Measurements from ENCODE around the gene TIGD3. TPM values are rescaled to one million over a fixed set of nuclear protein-coding genes. Genes with fewer than 3 reads are reported as not detected.

The TIGD3 gene, protein sequence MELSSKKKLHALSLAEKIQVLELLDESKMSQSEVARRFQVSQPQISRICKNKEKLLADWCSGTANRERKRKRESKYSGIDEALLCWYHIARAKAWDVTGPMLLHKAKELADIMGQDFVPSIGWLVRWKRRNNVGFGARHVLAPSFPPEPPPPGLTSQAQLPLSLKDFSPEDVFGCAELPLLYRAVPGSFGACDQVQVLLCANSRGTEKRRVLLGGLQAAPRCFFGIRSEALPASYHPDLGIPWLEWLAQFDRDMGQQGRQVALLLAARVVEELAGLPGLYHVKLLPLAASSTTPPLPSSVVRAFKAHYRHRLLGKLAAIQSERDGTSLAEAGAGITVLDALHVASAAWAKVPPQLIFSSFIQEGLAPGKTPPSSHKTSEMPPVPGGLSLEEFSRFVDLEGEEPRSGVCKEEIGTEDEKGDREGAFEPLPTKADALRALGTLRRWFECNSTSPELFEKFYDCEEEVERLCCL
- total RNA-seq (under 1 TPM; 0.21 to 0.45 TPM), total RNA-seq (0.53 to 0.58 reads per million in 2 donors)

DNA sequence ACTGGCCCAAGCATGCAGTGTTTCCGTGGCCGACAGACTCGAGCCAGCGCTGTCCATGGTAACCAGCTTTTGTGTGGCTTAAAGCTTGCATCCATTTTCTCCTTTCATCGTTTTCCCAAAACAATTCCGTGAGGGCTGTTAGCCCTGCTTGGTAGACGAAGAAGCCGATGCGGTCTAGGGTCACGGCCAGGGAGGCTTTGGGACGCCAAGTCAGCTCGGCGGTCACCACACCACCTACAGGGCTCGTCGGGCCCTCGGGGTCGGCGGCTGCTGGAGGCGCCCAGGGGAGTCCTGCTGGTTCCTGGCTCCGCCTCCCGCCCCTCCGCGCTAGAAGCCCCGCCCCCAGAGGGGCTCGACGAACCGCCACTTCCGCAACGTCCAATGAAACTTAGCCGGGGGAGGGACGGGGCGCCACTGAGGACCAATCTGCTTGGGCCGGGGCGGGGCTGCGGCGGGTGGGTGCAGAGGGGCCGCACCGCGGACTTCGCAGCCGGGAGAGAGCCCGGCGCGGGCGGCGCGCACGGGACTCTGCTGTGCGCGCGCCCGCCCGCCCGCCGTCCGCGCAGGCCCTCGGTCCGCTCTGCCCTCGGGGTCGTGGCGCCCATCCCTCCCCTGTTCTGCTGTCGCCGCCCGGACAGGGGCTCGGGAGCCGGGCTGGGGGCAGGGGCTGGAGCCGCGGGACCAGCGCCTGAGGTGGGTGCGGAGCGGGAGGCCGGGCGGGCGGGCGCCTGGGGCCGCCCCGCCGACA is at the start of gene TIGD3:
TIGD3 (plus strand) TSS at position 487 of the 748 bp plus-strand sequence. CDS start 1,058 bp downstream, outside the sequence.
- no peaks in the 10 kb centered on the region for H3K27me3 Mint-ChIP-seq
- peaks cover 12% of the 10 kb centered on the region for H3K4me1 Mint-ChIP-seq

DNA sequence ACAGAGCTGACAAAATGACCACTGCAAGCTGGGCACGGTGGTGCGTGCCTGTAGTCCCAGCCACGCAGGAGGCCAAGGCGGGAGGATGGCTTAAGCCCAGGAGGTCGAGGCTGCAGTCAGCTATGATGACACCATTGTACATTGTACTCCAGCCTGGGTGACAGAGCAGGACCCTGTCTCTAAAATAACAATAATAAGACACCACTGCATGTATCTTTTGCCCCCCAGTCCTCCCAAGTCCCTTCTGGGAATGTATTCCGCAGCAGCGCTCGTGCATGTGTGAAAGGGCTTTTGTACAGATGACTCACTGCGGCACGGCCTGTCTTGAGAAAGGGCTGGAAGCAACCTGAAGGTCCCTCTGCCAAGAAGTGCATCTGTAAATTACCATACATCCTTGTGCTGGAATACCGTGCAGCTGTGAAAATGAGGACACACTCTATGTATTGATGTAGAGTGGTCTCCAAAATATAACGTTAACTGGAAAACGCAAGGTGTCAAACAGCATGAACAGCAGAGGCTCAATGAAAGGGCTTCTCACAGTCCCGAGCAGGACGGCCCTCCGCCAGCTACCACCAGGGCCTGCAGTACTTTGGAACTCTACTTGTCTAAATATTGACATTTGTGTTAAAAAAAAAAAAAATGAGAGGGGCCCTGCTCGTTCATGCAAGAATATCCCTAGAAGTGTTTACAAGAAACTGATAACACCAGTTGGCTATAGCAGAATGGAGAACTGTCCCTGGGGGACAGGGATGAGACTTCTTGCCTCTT is 48.9 kb upstream of the TIGD3 start:
- Mint-ChIP-seq H3K27me3 (no peaks in the 10 kb centered on the region), H3K27ac (no peak overlapping the region), H3K36me3 (ENCODE audit: low read depth) (no peaks in the 10 kb centered on the region), H3K4me3 (no peak overlapping the region), H3K4me1 (peaks cover 4% of the 10 kb centered on the region)
- DNase-seq, result no peak
- H3K9me3 ChIP-seq (ENCODE audit: control insufficient read depth, low read length, poor library complexity, severe bottlenecking), result no peaks in the 10 kb centered on the region
- ATAC-seq, result no peak

More for the DNA sequence above, at the start of gene TIGD3:
- H3K4me3 Mint-ChIP-seq, result peak within 1 kb of the TSS; percentile 93
- H3K27ac Mint-ChIP-seq, result peak within 1 kb of the TSS; percentile 51
- DNase-seq (peak; percentile 91 to 96 (median 96)), ATAC-seq (peak; percentile 97)
- peaks cover 4% of the 10 kb centered on the region for H3K36me3 Mint-ChIP-seq (ENCODE audit: low read depth)
- H3K9me3 ChIP-seq (ENCODE audit: control insufficient read depth, low read length, poor library complexity, severe bottlenecking), result no peaks in the 10 kb centered on the region

DNA sequence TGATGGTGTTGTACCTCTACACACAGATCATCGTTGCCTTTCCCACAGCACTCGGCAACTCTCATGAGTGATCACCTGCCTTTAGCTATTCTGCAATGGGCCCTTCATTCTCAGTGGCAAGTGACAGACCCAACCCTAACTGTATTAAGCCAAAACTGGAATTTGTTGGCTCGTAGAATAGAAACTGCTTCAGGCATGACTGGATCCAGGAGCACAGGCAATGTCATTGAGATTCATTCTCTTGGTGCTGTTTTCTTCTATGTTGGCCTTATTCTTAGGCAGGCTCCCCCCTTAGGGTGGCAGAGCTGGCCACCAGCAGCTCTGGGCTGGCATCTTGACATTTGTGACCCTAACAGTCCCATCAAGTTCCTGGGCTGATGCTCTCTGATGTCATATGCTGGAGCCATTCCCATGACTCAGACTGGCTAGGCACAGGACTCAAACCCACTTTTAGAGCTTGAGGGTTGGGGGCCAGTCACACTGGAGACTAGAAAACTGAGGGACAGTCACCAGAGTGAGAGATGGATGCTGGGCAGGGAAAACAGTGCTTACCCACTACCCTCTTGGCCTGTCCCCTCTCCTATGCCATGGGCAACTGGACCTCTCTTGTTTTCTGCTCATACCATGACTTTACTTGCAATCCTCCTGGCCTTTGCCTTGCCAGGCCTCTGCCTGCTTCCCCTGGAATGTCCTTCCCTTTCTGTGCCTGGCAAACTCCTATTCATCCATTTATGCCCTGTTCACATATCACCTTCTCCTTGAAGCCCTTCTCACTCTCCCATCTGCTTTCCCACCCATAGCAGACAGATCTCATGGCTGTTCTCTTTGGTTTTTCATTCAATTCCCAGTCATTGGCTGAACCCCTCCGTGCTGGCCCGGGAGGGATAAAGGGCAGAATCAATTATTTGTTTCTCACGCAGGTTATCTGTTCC is 47.0 kb upstream of the TIGD3 start:
- Mint-ChIP-seq H3K27ac (no peak overlapping the region), H3K36me3 (ENCODE audit: low read depth) (no peaks in the 10 kb centered on the region), H3K4me3 (no peak overlapping the region)

DNA sequence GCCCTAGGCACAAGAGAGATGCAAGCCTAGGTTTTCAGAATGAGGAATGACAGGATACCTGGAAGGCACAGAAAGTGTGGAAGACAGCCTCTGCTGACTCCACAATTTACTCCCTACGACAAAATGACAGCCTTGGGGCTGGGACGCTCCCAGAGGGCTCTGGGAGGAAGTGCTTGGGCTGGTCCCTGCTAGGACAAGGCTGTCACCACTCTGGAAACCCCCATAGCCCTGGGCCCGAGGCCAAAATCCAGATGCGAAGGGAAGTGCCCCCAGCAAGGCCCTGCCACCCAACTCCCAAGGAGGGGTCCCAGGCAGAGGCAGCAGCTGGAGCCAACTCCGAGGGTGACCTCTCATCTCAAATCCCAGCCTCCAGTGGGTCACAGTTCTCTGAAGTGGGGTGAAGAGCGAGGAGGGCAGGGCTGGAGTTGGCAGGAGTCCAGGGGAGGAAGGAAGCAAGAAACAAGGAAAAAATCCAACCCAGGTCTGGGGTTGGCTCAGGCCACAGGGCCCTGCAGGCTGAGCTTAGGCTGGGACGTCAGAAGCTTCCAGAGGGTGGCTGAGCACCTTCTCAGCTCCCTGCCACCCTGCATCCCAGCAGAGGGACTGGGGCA is 46.2 kb upstream of the TIGD3 start:
- H3K9me3 ChIP-seq (ENCODE audit: control insufficient read depth, low read length, poor library complexity, severe bottlenecking), result no peaks in the 10 kb centered on the region
- Mint-ChIP-seq H3K4me3 (no peak overlapping the region), H3K27me3 (no peaks in the 10 kb centered on the region)

More for the DNA sequence above, 47.0 kb upstream of the TIGD3 start:
- DNase-seq, result no peak
- H3K9me3 ChIP-seq (ENCODE audit: control insufficient read depth, low read length, poor library complexity, severe bottlenecking), result no peaks in the 10 kb centered on the region
- Mint-ChIP-seq H3K27me3 (no peaks in the 10 kb centered on the region), H3K4me1 (peaks cover 4% of the 10 kb centered on the region)
- no peak for ATAC-seq

DNA sequence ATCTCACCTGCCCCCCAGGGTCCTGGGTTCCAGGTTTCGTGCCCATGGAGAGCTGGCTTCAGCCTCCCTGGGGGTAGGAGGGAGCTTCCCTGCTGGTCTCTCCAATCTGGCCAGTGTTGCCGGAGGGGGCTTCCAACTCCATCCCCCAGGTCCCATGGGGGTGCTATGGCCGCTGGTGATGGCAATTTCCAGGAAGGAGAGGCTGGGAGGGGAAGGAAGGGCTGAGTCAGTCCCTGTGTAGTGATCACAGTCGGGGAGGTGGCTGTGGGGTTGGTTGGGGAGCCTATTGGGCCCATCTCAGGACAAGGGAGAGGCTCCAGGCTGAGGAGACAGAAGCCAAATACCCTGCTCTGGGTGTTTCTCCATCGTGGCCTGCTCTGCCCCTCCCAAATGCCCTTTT is 45.5 kb upstream of the TIGD3 start:
- no peak overlapping the region for H3K4me3 Mint-ChIP-seq
- DNase-seq (no peak), ATAC-seq (no peak)
- H3K9me3 ChIP-seq (ENCODE audit: control insufficient read depth, low read length, poor library complexity, severe bottlenecking), result no peaks in the 10 kb centered on the region
- no peak overlapping the region for H3K27ac Mint-ChIP-seq
- peaks cover 8% of the 10 kb centered on the region for H3K4me1 Mint-ChIP-seq
- no peaks in the 10 kb centered on the region for H3K36me3 Mint-ChIP-seq (ENCODE audit: low read depth)
- no peaks in the 10 kb centered on the region for H3K27me3 Mint-ChIP-seq

More for the DNA sequence above, 46.2 kb upstream of the TIGD3 start:
- H3K27ac Mint-ChIP-seq, result no peak overlapping the region
- ATAC-seq (peak; percentile 30), DNase-seq (no peak)
- no peaks in the 10 kb centered on the region for H3K36me3 Mint-ChIP-seq (ENCODE audit: low read depth)
- peaks cover 4% of the 10 kb centered on the region for H3K4me1 Mint-ChIP-seq

DNA sequence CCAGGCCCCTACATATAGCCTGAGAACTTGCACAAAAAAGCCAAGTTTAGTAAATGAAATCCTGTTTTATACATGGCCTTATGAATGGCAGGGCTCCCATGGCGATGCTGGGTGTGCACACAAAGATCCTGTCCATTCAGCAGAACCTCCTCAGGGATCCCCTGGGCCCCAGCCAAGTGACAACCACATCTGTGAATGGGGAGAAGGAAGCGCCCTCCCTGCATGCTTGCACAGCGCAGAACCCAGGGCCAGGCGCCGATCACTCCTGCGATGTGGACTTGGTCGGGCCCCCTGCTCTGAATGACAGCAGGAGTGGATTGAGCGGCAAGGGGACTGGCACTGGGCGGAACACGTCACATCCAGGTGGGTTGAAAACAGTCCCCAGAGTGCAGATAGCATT is 44.3 kb upstream of the TIGD3 start:
- no peaks in the 10 kb centered on the region for H3K36me3 Mint-ChIP-seq (ENCODE audit: low read depth)
- H3K4me1 Mint-ChIP-seq, result peaks cover 11% of the 10 kb centered on the region
- DNase-seq (no peak), ATAC-seq (no peak)
- H3K4me3 Mint-ChIP-seq, result no peak overlapping the region
- H3K9me3 ChIP-seq (ENCODE audit: control insufficient read depth, low read length, poor library complexity, severe bottlenecking), result no peaks in the 10 kb centered on the region
- no peak overlapping the region for H3K27ac Mint-ChIP-seq
- H3K27me3 Mint-ChIP-seq, result no peaks in the 10 kb centered on the region

DNA sequence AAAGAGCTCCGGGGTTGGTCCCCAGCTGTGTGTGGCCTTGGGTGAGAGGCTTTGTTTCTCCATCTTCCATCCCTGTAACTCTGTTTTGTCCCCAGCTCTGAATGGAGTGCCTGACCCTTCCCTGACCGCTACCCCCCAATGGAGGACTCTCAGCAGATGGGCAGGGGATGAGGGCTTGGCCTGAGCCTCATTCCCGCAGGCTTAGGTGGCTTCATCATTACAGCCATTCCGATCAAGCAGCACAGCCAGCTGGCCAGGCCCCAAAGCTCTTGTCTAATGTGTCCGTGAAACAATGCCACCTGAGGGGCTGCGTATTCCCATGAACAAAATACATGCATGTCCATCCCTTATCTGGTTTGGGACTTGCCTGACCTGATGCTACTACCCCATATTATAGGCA is 43.8 kb upstream of the TIGD3 start:
- DNase-seq (no peak), ATAC-seq (no peak)
- no peak overlapping the region for H3K4me3 Mint-ChIP-seq
- no peak overlapping the region for H3K27ac Mint-ChIP-seq
- H3K4me1 Mint-ChIP-seq, result peaks cover 12% of the 10 kb centered on the region
- H3K9me3 ChIP-seq (ENCODE audit: control insufficient read depth, low read length, poor library complexity, severe bottlenecking), result no peaks in the 10 kb centered on the region
- H3K36me3 Mint-ChIP-seq (ENCODE audit: low read depth), result no peaks in the 10 kb centered on the region
- H3K27me3 Mint-ChIP-seq, result no peaks in the 10 kb centered on the region

DNA sequence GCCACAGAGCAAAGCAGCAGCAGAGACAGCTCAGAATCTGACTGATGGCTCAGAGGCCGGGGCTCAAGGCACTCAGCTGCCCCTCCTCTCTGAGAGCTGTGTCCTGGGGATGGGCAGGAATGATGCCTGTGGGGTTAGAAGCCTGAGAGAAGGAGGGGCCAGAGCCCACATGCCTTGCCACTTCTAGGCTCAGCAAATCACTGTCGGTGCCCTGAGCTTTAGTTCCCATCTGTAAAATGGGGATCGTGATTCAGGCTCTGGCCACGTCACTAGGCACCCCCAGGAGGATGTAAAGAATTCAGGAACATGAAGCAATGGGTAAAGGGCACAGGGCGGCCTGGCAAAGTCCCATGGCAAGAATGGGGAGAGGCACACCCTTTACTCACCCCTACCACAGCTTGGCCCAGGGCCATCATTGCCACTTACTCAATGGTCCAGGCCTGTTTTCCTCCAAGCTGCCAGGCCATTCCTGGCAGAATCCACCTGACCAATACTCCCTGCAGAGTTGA is 43.3 kb upstream of the TIGD3 start:
- peaks cover 15% of the 10 kb centered on the region for H3K4me1 Mint-ChIP-seq
- no peak for DNase-seq

DNA sequence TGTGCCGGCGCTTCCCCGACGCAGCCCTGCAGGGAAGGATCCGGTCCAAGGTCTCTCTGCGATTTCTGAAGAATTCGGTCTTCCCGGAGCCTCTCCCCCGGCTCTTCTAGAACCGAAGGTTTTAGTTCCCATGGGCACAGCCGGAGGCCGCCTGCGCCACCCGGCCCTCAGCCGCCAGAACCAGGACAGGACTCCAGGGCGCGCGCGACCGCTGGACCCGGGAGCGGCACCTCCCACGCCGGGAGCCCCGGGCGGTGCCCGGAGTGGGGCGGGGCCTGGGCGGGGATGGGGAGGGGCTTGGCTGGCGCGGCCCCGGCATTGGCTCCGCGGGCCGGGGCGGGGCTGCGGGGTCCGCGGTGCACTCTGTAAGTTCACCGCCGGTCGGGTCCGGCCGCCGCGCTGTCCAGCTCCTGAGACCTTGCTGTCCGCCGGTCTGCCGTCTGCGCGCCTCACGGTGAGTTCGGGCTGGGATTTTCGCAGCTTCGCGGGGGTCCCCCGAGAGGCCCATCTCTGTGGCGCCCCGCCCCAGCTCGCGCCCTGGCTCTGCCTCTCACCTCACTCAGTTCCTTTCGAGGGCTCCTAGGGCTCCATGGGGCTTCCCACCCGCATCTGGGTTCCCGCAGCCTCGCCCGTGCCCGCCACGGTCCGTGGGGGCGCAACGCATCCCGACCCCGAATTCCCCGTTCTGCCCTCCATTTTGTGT is 39.9 kb upstream of the TIGD3 start, which contains the start of gene CDC42EP2:
CDC42EP2 (plus strand) TSS at position 366 of the 703 bp plus-strand sequence. CDS start 6,033 bp downstream, outside the sequence.
- peak; percentile 94 for ATAC-seq
- H3K9me3 ChIP-seq (ENCODE audit: control insufficient read depth, low read length, poor library complexity, severe bottlenecking), result no peaks in the 10 kb centered on the region
- Mint-ChIP-seq H3K27ac (no peak within 1 kb of the TSS), H3K27me3 (no peaks in the 10 kb centered on the region), H3K36me3 (ENCODE audit: low read depth) (no peaks in the 10 kb centered on the region), H3K4me1 (peaks cover 11% of the 10 kb centered on the region), H3K4me3 (peak within 1 kb of the TSS; percentile 86)
- DNase-seq, result peak; percentile 45 to 77 (median 75)

More for the DNA sequence above, 43.3 kb upstream of the TIGD3 start:
- Mint-ChIP-seq H3K4me3 (no peak overlapping the region), H3K27me3 (no peaks in the 10 kb centered on the region), H3K27ac (no peak overlapping the region), H3K36me3 (ENCODE audit: low read depth) (no peaks in the 10 kb centered on the region)
- no peak for ATAC-seq
- H3K9me3 ChIP-seq (ENCODE audit: control insufficient read depth, low read length, poor library complexity, severe bottlenecking), result no peaks in the 10 kb centered on the region

DNA sequence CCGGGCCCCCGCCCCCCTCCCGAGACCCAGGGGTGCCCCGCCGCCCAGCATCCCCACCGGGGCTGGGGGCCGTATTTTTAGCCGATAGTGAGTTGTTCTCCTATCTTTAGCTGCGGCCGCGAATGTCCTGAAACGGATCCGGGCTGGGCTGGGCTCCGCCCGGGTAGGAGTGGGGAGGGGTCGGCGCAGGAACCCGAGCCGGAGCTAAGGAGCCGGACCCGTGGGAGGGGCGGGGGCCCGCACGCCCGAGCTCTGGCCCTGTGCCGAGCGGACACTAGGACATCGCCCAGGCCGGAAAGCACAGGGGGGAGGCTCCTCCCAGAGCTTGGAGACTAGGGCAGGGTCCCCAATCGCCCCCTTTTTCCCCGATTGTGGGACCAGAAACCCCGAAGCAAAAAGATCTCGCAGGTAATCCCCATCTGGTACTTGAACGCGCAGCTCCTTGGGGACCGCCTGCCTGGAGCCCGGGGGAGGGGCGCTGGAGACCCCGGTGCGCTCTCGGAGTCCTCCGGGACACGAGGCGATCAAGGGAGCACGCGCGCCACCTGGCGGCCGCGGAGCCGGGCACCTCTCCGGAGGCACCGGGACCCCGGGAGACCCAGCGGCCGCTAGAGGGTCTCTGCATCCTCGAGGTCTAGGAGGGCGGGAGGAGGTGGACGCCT is 39.2 kb upstream of the TIGD3 start:
- peaks cover 11% of the 10 kb centered on the region for H3K4me1 Mint-ChIP-seq

DNA sequence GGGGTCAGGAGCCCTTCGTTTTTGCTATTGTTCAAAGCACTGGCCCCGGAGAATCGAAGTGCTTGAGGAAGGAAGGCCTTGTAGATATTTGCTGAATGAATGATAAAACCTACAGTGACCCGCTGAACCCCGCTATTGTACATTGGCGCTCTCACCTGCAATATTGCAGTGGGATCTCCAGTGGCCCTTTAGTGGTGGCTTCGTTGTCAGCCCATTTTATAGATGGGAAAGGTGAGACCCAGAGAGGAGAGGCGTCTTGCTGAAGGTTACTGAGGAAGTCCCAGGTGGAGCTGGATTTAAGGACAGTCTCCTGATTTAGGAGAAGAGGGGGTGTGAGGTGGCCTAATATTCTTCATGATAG is 38.7 kb upstream of the TIGD3 start:
- H3K36me3 Mint-ChIP-seq (ENCODE audit: low read depth), result no peaks in the 10 kb centered on the region
- H3K9me3 ChIP-seq (ENCODE audit: control insufficient read depth, low read length, poor library complexity, severe bottlenecking), result no peaks in the 10 kb centered on the region
- no peak overlapping the region for H3K27ac Mint-ChIP-seq
- H3K4me1 Mint-ChIP-seq, result peaks cover 11% of the 10 kb centered on the region
- no peak for DNase-seq
- no peak for ATAC-seq
- peak overlapping the region; percentile 86 for H3K4me3 Mint-ChIP-seq
- H3K27me3 Mint-ChIP-seq, result no peaks in the 10 kb centered on the region

More for the DNA sequence above, 39.2 kb upstream of the TIGD3 start:
- ATAC-seq (peak; percentile 69), DNase-seq (peak; percentile 72 to 84 (median 75))
- Mint-ChIP-seq H3K27ac (no peak overlapping the region), H3K36me3 (ENCODE audit: low read depth) (no peaks in the 10 kb centered on the region), H3K4me3 (peak overlapping the region; percentile 86), H3K27me3 (no peaks in the 10 kb centered on the region)
- H3K9me3 ChIP-seq (ENCODE audit: control insufficient read depth, low read length, poor library complexity, severe bottlenecking), result no peaks in the 10 kb centered on the region

Data from T-helper 17 cell (primary cell).